ENCODE measurements around the gene C1QA.

DNA sequence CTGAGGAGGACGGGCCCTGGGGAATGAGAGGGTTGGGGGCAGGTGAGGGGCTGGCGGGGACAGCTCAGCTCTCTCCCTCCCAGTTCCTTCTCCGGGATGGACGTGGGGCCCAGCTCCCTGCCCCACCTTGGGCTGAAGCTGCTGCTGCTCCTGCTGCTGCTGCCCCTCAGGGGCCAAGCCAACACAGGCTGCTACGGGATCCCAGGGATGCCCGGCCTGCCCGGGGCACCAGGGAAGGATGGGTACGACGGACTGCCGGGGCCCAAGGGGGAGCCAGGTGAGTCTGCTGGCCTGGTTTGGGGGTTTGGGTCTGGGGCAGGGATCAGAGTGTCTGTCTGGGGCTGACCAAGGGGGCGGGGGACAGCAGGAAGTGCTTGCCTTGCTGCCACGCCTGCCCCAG, 7.5 kb downstream of the C1QA start:
- TF ChIP-seq CTCF (IDR thresholded peaks at IDR 0.05) (no peak), POLR2AphosphoS5 (IDR thresholded peaks at IDR 0.05) (no peak), POLR2A (IDR thresholded peaks at IDR 0.05) (no peak), EP300 (IDR thresholded peaks at IDR 0.05) (no peak)
